KMS-11 (cell line): ENCODE measurements around the gene IGF2R.
"Not testable (repeated sequence)": the region's sequence is repeated elsewhere in the genome, so short reads cannot be mapped to it uniquely, and the experiment has no call there.

Source experiments
- H2AFZ ChIP-seq: fragments of 200-600 bp; sonication (generic); 2 replicates; pipeline ENCODE4 v1.6.1; 2016; ENCODE audit warnings: antibody characterized with exemption, mixed run types, low read depth
- H3K27ac ChIP-seq: fragments of 200-600 bp; sonication (generic); 2 replicates; pipeline ENCODE4 v1.6.1; 2016; ENCODE audit warnings: mild to moderate bottlenecking, mixed run types
- H3K27me3 ChIP-seq: fragments of 200-600 bp; sonication (generic); 2 replicates; pipeline ENCODE4 v1.6.1; 2017; ENCODE audit warnings: mild to moderate bottlenecking, low read depth, mixed run types, moderate library complexity; ENCODE audit not compliant: insufficient read depth
- H3K36me3 ChIP-seq: fragments of 200-600 bp; sonication (generic); 2 replicates; pipeline ENCODE4 v1.6.1; 2017; ENCODE audit warnings: mild to moderate bottlenecking, mixed run types; ENCODE audit not compliant: insufficient read depth
- H3K4me1 ChIP-seq: fragments of 200-600 bp; sonication (generic); 2 replicates; pipeline ENCODE4 v1.6.1; 2016; ENCODE audit warnings: mild to moderate bottlenecking, low read depth, mixed run types; ENCODE audit not compliant: poor library complexity, severe bottlenecking
- H3K4me2 ChIP-seq: fragments of 200-600 bp; sonication (generic); 2 replicates; pipeline ENCODE4 v1.7.0; 2016; ENCODE audit warnings: mild to moderate bottlenecking, mixed run types
- H3K4me3 ChIP-seq: fragments of 200-600 bp; sonication (generic); IDR thresholded peaks from 2 replicates; pipeline ENCODE4 v1.6.1; 2017; ENCODE audit warnings: low read depth, low read length, mixed read lengths; ENCODE audit not compliant: insufficient read depth
- H3K79me2 ChIP-seq: fragments of 200-600 bp; sonication (generic); 2 replicates; pipeline ENCODE4 v1.6.1; 2016; ENCODE audit warnings: low read depth, mixed run types; ENCODE audit not compliant: insufficient read depth
- H3K9ac ChIP-seq: fragments of 200-600 bp; sonication (generic); 2 replicates; pipeline ENCODE4 v1.6.1; 2016; ENCODE audit warnings: mild to moderate bottlenecking, mixed run types
- H4K20me1 ChIP-seq: fragments of 200-600 bp; sonication (generic); 2 replicates; pipeline ENCODE4 v1.6.1; 2016; ENCODE audit warnings: mild to moderate bottlenecking, mixed run types; ENCODE audit not compliant: insufficient read depth
- TF ChIP-seq, protein P1 (sequence below): fragments of 200-600 bp; sonication (generic); conservative IDR thresholded peaks from 2 replicates; pipeline ENCODE4 v1.6.1; 2017; ENCODE audit warnings: low read depth, mild to moderate bottlenecking, antibody characterized with exemption, low read length, moderate library complexity, mixed read lengths

Gene IGF2R

DNA sequence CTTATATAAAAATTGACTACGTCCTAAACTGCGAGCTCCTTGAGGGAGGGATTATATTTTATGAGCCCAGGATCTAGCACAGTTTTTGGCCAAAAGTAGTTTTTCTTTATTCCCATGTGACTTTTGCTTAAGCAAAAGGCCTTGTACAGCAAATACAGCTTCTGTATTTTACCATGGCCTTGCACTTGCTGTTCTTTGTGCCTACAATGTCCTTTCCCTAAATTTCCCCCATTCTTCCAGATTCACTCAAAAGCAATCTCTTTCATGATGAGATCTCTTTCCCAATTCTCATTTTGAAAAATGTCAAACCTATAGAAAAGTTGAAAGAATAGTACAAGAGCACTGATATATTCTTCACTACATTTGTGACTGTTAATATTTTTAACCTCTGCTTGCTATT lies 4.8 kb upstream of the IGF2R start:
- no peak overlapping the region for H3K9ac ChIP-seq
- no peaks in the 10 kb centered on the region for H3K36me3 ChIP-seq
- no peaks in the 10 kb centered on the region for H4K20me1 ChIP-seq
- no peaks in the 10 kb centered on the region for H3K79me2 ChIP-seq
- no peak overlapping the region for H2AFZ ChIP-seq
- peaks cover 12% of the 10 kb centered on the region for H3K4me1 ChIP-seq
- H3K4me3 ChIP-seq: no peak overlapping the region
- H3K27ac ChIP-seq: no peak overlapping the region
- H3K27me3 ChIP-seq: no peaks in the 10 kb centered on the region
- no peak overlapping the region for H3K4me2 ChIP-seq
- TF ChIP-seq, protein P1, sequence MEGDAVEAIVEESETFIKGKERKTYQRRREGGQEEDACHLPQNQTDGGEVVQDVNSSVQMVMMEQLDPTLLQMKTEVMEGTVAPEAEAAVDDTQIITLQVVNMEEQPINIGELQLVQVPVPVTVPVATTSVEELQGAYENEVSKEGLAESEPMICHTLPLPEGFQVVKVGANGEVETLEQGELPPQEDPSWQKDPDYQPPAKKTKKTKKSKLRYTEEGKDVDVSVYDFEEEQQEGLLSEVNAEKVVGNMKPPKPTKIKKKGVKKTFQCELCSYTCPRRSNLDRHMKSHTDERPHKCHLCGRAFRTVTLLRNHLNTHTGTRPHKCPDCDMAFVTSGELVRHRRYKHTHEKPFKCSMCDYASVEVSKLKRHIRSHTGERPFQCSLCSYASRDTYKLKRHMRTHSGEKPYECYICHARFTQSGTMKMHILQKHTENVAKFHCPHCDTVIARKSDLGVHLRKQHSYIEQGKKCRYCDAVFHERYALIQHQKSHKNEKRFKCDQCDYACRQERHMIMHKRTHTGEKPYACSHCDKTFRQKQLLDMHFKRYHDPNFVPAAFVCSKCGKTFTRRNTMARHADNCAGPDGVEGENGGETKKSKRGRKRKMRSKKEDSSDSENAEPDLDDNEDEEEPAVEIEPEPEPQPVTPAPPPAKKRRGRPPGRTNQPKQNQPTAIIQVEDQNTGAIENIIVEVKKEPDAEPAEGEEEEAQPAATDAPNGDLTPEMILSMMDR: no peak

DNA sequence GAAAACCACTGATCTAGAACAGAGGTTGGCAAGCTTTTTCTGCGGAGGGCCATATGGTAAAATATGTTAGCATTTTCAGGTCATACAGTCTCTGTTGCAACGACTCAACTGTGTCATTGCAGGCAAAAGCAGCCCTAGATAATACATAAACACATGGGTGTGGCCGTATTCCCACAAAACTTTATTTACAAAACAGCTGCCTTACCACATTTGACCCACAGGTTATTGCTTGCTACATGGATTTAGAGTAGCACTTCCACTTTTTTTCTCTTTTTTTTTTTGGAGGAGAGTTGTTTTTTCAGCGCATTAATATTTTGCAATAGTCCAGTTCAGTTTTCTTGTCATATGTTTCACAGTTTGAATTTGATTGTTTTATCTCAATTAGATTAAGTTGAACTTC lies 2.5 kb upstream of the IGF2R start:
- no peak overlapping the region for H3K27ac ChIP-seq
- TF ChIP-seq, protein P1: no peak

DNA sequence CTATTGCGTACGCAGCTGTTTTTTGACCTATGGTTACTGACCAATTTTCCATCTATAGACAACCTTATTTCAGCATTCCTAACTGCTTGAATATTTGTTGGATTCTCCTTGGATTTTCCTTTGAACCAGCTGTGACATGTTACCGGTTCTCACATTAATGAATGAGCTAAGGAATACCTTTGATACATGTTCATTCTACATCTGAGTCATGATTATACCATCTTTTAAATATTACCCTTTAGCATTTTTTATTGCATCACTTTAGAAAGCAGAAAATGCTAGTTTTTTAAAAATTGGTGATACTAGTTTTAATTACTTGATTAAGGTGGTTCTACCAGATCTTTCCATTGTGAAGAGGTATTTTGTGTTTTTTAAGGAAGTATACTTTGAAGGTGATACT lies 1.9 kb upstream of the IGF2R start:
- Histone ChIP-seq H3K27ac (no peak overlapping the region), H3K4me1 (peaks cover 27% of the 10 kb centered on the region), H4K20me1 (no peaks in the 10 kb centered on the region), H3K9ac (no peak overlapping the region), H3K4me3 (no peak overlapping the region), H3K4me2 (no peak overlapping the region), H2AFZ (no peak overlapping the region), H3K36me3 (no peaks in the 10 kb centered on the region), H3K79me2 (peaks cover 25% of the 10 kb centered on the region), H3K27me3 (no peaks in the 10 kb centered on the region)
- TF ChIP-seq, protein P1: no peak

More for the DNA sequence above, 2.5 kb upstream of the IGF2R start:
- no peak overlapping the region for H3K4me2 ChIP-seq
- no peaks in the 10 kb centered on the region for H3K36me3 ChIP-seq
- H4K20me1 ChIP-seq: no peaks in the 10 kb centered on the region
- H3K4me3 ChIP-seq: no peak overlapping the region
- H3K9ac ChIP-seq: no peak overlapping the region
- no peaks in the 10 kb centered on the region for H3K27me3 ChIP-seq
- H3K4me1 ChIP-seq: peaks cover 20% of the 10 kb centered on the region
- no peak overlapping the region for H2AFZ ChIP-seq
- H3K79me2 ChIP-seq: peaks cover 19% of the 10 kb centered on the region

DNA sequence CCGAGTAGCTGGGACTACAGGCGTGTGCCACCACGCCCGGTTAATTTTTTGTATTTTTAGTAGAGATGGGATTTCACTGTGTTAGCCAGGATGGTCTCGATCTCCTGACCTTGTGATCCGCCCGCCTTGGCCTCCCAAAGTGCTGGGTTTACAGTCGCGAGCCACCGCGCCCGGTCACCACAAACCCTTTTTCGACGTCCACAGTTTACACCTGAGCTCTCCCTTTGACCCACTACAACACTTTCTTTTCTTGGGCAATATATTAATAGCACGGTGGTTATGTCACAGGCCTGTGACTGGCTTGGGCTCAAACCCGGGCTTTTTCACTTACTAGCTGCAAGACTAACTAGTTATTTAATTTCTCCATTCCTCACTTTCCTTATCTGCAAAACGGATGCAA lies 1.3 kb upstream of the IGF2R start:
- H2AFZ ChIP-seq, H3K4me2 ChIP-seq, H3K27me3 ChIP-seq, H3K9ac ChIP-seq, H3K36me3 ChIP-seq, H3K4me3 ChIP-seq, H3K27ac ChIP-seq, H4K20me1 ChIP-seq: not testable (repeated sequence)
- Histone ChIP-seq H3K79me2 (peaks cover 32% of the 10 kb centered on the region), H3K4me1 (peaks cover 33% of the 10 kb centered on the region)

DNA sequence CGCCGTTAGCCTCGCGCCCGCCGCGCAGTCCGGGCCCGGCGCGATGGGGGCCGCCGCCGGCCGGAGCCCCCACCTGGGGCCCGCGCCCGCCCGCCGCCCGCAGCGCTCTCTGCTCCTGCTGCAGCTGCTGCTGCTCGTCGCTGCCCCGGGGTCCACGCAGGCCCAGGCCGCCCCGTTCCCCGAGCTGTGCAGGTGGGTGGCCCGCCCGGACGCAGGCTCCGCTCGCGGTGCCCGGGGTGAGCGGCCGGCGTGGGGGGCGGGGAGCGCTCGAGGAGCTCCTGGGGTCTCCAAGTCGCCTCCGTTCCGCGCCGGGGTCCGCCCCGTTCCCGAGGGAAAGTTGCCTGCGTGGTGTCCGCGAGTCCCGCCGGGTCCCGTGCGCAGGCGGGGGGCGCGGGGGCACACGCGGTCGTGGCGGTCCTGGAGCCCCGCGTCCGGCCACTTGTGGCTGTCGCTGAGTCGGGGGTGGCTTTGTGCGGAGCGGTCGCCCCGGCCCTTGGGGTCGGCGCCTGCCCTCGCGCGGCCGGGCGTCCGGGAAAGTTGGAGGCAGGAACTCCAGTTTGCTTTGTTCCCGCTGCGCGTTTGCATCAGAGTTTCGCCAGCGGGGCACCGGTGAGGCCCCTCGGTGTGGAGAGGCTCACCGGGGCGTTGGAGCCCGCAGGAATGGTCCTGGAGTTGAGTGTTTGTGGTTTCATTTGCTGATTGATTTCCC lies 476 bp downstream of the IGF2R start:
- Histone ChIP-seq H3K27ac (peak overlapping the region; percentile 47), H3K36me3 (no peaks in the 10 kb centered on the region), H3K4me2 (peak overlapping the region; percentile 95), H4K20me1 (no peaks in the 10 kb centered on the region), H3K27me3 (no peaks in the 10 kb centered on the region), H3K79me2 (peaks cover 49% of the 10 kb centered on the region), H3K4me1 (peaks cover 51% of the 10 kb centered on the region), H2AFZ (0 out of 2 replicates have a peak overlapping the region, but pooled peaks have one; percentile 9), H3K9ac (peak overlapping the region; percentile 81), H3K4me3 (no peak overlapping the region)
- TF ChIP-seq, protein P1: no peak
